ENCODE results near the gene LIPC. TPM values are rescaled to one million over a fixed set of nuclear protein-coding genes. Genes with fewer than 3 reads are reported as not detected.

Gene LIPC
- polyA plus RNA-seq, 1 donor (not counting 4 experiments of a cell fraction or from before 2014, with no cell fraction given) = not detected

DNA sequence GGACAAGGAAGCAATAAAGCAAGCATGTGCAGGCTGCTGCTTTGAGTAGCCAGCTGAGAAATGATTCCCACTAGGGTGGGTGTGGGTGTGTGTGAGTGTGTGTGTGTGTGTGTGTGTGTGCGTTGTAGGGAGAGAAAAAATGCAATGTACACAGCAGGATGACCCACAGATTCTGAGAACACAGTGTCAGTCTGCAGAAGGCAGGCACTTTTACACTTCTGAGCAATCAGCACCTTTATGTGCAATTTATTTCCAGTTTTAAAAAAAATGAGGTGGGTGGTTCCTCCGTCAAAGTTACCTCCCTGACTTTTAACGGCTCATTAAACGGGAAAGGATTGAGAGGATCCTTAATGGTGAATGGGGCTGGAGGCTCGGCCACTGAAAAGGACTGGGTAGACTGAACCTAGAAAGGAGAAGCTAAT lies 38.5 kb upstream of the LIPC start:
- dilution Hi-C loops (cut with MboI; ENCODE audit: extremely low pct_ligation_motif_present, low sequenced_read_pairs) = no loop called here
- TF ChIP-seq EZH2 (IDR thresholded peaks at IDR 0.05; ENCODE audit: low read length) = no peak
- TF ChIP-seq, protein P1, sequence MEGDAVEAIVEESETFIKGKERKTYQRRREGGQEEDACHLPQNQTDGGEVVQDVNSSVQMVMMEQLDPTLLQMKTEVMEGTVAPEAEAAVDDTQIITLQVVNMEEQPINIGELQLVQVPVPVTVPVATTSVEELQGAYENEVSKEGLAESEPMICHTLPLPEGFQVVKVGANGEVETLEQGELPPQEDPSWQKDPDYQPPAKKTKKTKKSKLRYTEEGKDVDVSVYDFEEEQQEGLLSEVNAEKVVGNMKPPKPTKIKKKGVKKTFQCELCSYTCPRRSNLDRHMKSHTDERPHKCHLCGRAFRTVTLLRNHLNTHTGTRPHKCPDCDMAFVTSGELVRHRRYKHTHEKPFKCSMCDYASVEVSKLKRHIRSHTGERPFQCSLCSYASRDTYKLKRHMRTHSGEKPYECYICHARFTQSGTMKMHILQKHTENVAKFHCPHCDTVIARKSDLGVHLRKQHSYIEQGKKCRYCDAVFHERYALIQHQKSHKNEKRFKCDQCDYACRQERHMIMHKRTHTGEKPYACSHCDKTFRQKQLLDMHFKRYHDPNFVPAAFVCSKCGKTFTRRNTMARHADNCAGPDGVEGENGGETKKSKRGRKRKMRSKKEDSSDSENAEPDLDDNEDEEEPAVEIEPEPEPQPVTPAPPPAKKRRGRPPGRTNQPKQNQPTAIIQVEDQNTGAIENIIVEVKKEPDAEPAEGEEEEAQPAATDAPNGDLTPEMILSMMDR (optimal IDR thresholded peaks at IDR 0.05 in 1 of 3, IDR thresholded peaks at IDR 0.05 in 1 of 3, conservative IDR thresholded peaks at IDR 0.05 in 1 of 3; ENCODE audit: extremely low read depth in 1 of 3, insufficient read depth in 2 of 3, low read length in 3 of 3) = no peak
- H3K27me3 ChIP-seq (ENCODE audit: control insufficient read depth, extremely low read depth, insufficient read depth, low read length) = no peaks in the 10 kb centered on the region

DNA sequence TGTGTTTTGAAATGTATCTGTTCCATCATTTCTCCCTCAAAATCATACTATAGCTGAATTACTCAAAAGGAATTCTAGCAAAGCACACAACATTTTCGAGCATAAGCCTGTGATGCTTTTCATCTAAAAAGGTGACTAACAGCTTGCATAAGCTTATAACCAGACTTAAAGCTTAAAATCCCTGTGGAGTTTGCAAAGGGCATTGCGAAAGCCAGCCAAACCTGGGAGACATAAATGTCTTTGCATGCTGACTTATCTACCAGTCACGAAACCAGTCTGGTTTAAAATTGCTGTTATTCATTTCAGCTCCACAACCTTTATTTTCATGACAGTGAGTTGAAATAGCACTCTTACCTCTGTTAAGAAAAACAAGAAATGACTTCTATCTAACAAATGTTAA lies 35.6 kb upstream of the LIPC start:
- peak overlapping the region; percentile 54 for H3K27ac ChIP-seq (ENCODE audit: control insufficient read depth, insufficient read depth, low read length)
- peak; percentile 65 for FAIRE-seq
- H3K4me1 ChIP-seq (ENCODE audit: control insufficient read depth, extremely low read depth, insufficient read depth, low read length) = peaks cover 15% of the 10 kb centered on the region
- TF ChIP-seq, protein P1 (optimal IDR thresholded peaks at IDR 0.05 in 1 of 3, IDR thresholded peaks at IDR 0.05 in 1 of 3, conservative IDR thresholded peaks at IDR 0.05 in 1 of 3; ENCODE audit: extremely low read depth in 1 of 3, insufficient read depth in 2 of 3, low read length in 3 of 3) = no peak
- no peak for TF ChIP-seq EZH2 (IDR thresholded peaks at IDR 0.05; ENCODE audit: low read length)
- H3K9me1 ChIP-seq (ENCODE audit: control insufficient read depth, extremely low read depth, insufficient read depth, low read length) = no peaks in the 10 kb centered on the region
- no peaks in the 10 kb centered on the region for H3K9me3 ChIP-seq (ENCODE audit: control insufficient read depth, low read depth, low read length)
- peak; percentile 68 for DNase-seq (ENCODE audit: low read depth, low spot score)
- no peaks in the 10 kb centered on the region for H3K36me3 ChIP-seq (ENCODE audit: control insufficient read depth in 2 of 2, extremely low read depth in 1 of 2, insufficient read depth in 2 of 2, low read length in 2 of 2)
- H2AFZ ChIP-seq (ENCODE audit: control insufficient read depth, low read length) = no peak overlapping the region
- H3K4me3 ChIP-seq (ENCODE audit: control insufficient read depth in 2 of 3, extremely low read depth in 1 of 3, insufficient read depth in 2 of 3, low read depth in 1 of 3, low read length in 3 of 3) = no peak overlapping the region
- peak overlapping the region; percentile 66 for H3K4me2 ChIP-seq (ENCODE audit: control insufficient read depth, extremely low read depth, insufficient read depth, low read depth, low read length)
- H3K79me2 ChIP-seq (ENCODE audit: control insufficient read depth, insufficient read depth, low read length) = no peaks in the 10 kb centered on the region
- no peaks in the 10 kb centered on the region for H4K20me1 ChIP-seq (ENCODE audit: control insufficient read depth, extremely low read depth, insufficient read depth, low read length)
- dilution Hi-C loops (cut with MboI; ENCODE audit: extremely low pct_ligation_motif_present, low sequenced_read_pairs) = no loop called here
- H3K9ac ChIP-seq (ENCODE audit: control insufficient read depth, extremely low read depth, insufficient read depth, low read length) = no peak overlapping the region
- no peaks in the 10 kb centered on the region for H3K27me3 ChIP-seq (ENCODE audit: control insufficient read depth, extremely low read depth, insufficient read depth, low read length)

More for the DNA sequence above, 38.5 kb upstream of the LIPC start:
- no peak overlapping the region for H3K4me3 ChIP-seq (ENCODE audit: control insufficient read depth in 2 of 3, extremely low read depth in 1 of 3, insufficient read depth in 2 of 3, low read depth in 1 of 3, low read length in 3 of 3)
- no peak overlapping the region for H3K4me2 ChIP-seq (ENCODE audit: control insufficient read depth, extremely low read depth, insufficient read depth, low read depth, low read length)
- H4K20me1 ChIP-seq (ENCODE audit: control insufficient read depth, extremely low read depth, insufficient read depth, low read length) = no peaks in the 10 kb centered on the region
- FAIRE-seq = no peak
- no peaks in the 10 kb centered on the region for H3K36me3 ChIP-seq (ENCODE audit: control insufficient read depth in 2 of 2, extremely low read depth in 1 of 2, insufficient read depth in 2 of 2, low read length in 2 of 2)
- no peaks in the 10 kb centered on the region for H3K79me2 ChIP-seq (ENCODE audit: control insufficient read depth, insufficient read depth, low read length)
- no peak overlapping the region for H3K27ac ChIP-seq (ENCODE audit: control insufficient read depth, insufficient read depth, low read length)
- peaks cover 15% of the 10 kb centered on the region for H3K4me1 ChIP-seq (ENCODE audit: control insufficient read depth, extremely low read depth, insufficient read depth, low read length)
- H3K9me3 ChIP-seq (ENCODE audit: control insufficient read depth, low read depth, low read length) = no peaks in the 10 kb centered on the region
- no peak for DNase-seq (ENCODE audit: low read depth, low spot score)
- no peak overlapping the region for H2AFZ ChIP-seq (ENCODE audit: control insufficient read depth, low read length)
- H3K9me1 ChIP-seq (ENCODE audit: control insufficient read depth, extremely low read depth, insufficient read depth, low read length) = no peaks in the 10 kb centered on the region
- H3K9ac ChIP-seq (ENCODE audit: control insufficient read depth, extremely low read depth, insufficient read depth, low read length) = no peak overlapping the region
